Glutamatergic neuron (in vitro differentiated cells): ENCODE results near the gene NFIX. TPM values are rescaled to one million over a fixed set of nuclear protein-coding genes. Genes with fewer than 3 reads are reported as not detected.

Experiments
- DNase-seq: peaks from one replicate; pipeline ENCODE4 v3.0.0; 2022
- H3K27ac Mint-ChIP-seq: one replicate; pipeline ENCODE4 v1.8.0; 2020; ENCODE audit warnings: mild to moderate bottlenecking, mixed read lengths, inconsistent platforms; ENCODE audit not compliant: unreplicated experiment
- H3K27me3 Mint-ChIP-seq: one replicate; pipeline ENCODE4 v1.8.0; 2020; ENCODE audit warnings: mild to moderate bottlenecking, moderate library complexity, mixed read lengths, inconsistent platforms; ENCODE audit not compliant: unreplicated experiment
- H3K36me3 Mint-ChIP-seq: one replicate; pipeline ENCODE4 v1.8.0; 2020; ENCODE audit warnings: mild to moderate bottlenecking, mixed read lengths, inconsistent platforms; ENCODE audit not compliant: unreplicated experiment
- H3K4me1 Mint-ChIP-seq: one replicate; pipeline ENCODE4 v1.8.0; 2020; ENCODE audit warnings: mild to moderate bottlenecking, low read depth, mixed read lengths, inconsistent platforms; ENCODE audit not compliant: unreplicated experiment
- H3K4me3 Mint-ChIP-seq: one replicate; pipeline ENCODE4 v1.8.0; 2020; ENCODE audit warnings: mild to moderate bottlenecking, mixed read lengths, inconsistent platforms; ENCODE audit not compliant: unreplicated experiment
- H3K9me3 Mint-ChIP-seq: one replicate; pipeline ENCODE4 v1.8.0; 2020; ENCODE audit warnings: mild to moderate bottlenecking, moderate library complexity, mixed read lengths, inconsistent platforms; ENCODE audit not compliant: unreplicated experiment
- total RNA-seq: library from RNA; stranded (reverse); fragmentation: NEBNext Ultra II Directional; extraction: Animal tissue kit (Norgen Biotek cat#: 25700); gene quantifications from one replicate; pipeline ENCODE4 v1.2.1, GENCODE V29; 2021; ENCODE audit not compliant: unreplicated experiment
- TF ChIP-seq, protein P1 (sequence below): fragments of 200-600 bp; sonication (generic); IDR thresholded peaks from one replicate; pipeline ENCODE4 v1.5.0; 2021; ENCODE audit not compliant: partially characterized antibody, unreplicated experiment

The NFIX gene
- total RNA-seq, 1 donor from 2014 or later: 2.4 TPM

DNA sequence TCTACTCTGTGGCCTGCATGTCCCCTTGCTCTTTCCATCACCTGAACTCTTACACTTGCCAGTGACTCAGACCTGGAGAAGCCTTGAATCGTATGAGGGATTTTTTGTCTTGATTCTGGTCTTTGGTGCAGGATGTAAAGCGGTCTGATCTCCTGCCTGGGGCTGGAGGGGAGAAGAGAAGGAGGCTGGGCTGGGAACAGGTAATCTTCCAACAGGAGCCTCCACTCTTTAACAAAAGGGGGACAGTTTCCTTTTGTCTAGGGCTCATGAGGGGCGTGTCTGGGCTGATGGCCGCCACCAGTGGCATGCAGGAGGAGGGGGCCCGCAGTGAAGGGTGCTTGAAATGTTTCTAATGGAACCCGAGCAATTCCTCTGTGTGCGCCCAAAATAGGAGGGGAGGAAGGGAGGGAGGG is 24.7 kb downstream of the NFIX start:
- Mint-ChIP-seq H3K27me3 (peaks cover 33% of the 10 kb centered on the region), H3K9me3 (peaks cover 9% of the 10 kb centered on the region), H3K4me3 (no peak overlapping the region)

DNA sequence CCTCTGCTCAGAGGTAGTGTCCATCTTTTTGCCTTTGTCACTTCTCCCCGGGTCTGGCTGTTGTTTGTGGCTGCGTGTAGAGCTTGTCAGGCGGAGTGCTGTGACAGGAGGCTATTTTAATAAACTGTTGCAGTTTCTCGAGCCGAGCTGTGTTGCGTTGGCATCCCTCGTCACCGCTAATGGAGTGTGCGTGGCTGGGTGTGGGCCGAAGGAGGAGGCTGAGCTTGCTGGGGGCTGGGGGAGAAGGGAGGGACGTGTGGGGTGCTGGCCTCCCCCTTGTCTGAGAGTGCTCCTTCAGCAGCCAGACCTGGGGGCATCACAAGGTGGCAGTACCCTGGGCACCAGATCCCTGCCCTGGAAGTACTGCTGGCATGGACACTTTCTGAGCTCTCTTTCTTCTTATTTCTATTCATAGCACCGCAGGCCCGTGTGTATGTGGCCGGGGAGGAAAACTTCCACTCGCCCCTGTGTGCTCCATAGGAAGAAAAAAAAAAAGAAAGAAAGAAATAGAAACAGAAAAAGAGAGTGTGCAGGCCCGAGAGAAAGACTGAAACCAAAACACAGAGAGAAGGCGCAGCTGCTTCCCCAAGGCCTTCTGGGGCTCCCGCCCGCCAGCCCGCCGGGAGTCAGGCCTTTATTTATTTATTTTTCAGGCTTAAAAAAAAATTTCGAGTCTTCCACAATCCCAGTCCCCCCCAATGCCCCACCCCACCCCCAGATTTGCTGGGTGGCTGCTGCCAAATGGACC is 27.0 kb downstream of the NFIX start:
- TF ChIP-seq, protein P1, sequence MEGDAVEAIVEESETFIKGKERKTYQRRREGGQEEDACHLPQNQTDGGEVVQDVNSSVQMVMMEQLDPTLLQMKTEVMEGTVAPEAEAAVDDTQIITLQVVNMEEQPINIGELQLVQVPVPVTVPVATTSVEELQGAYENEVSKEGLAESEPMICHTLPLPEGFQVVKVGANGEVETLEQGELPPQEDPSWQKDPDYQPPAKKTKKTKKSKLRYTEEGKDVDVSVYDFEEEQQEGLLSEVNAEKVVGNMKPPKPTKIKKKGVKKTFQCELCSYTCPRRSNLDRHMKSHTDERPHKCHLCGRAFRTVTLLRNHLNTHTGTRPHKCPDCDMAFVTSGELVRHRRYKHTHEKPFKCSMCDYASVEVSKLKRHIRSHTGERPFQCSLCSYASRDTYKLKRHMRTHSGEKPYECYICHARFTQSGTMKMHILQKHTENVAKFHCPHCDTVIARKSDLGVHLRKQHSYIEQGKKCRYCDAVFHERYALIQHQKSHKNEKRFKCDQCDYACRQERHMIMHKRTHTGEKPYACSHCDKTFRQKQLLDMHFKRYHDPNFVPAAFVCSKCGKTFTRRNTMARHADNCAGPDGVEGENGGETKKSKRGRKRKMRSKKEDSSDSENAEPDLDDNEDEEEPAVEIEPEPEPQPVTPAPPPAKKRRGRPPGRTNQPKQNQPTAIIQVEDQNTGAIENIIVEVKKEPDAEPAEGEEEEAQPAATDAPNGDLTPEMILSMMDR: no peak
- Mint-ChIP-seq H3K27ac (peak overlapping the region; percentile 3), H3K36me3 (no peaks in the 10 kb centered on the region), H3K4me3 (peak overlapping the region; percentile 60), H3K4me1 (peaks cover 39% of the 10 kb centered on the region), H3K27me3 (peaks cover 39% of the 10 kb centered on the region), H3K9me3 (peaks cover 13% of the 10 kb centered on the region)
- DNase-seq: no peak

More for the DNA sequence above, 24.7 kb downstream of the NFIX start:
- Mint-ChIP-seq H3K36me3 (no peaks in the 10 kb centered on the region), H3K27ac (no peak overlapping the region), H3K4me1 (peaks cover 35% of the 10 kb centered on the region)
- DNase-seq: no peak
- TF ChIP-seq, protein P1: no peak

DNA sequence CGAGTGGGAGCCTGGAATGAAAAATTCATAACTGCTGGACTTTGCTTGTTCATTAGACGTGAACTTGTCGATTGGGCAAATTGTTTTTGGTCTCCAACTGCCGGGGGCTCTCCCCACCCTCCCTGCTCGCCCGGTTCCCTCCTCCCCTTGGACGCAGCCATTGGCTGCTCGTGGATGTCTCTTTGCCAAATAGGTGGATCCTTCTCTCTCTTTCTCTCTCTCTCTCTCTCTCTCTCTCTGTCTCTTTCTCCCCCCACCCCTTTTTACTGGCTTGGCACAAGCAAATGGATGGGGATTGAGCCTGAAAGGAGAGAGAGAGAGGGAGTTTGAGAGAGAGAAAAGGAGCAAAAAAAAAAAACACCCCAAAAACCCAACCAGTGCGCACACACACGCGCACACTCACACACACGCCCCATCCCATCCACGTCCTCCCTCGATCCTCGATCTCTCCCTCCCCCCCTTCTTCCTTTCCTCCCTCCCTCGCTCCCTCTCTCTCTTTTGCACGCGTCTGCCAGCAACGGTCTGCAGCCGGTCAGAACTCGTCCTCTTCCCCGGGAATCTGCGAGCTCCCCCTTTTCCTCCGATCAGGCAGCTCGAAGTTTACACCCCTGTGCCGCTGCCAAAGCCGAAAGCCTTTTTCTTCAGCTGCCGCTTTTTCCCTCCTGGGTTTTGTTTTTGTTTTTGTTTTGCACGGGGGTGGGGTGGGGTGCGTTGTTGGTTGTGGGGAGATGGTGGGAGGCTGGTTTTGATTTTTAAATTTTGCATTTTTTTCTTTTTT is 27.8 kb downstream of the NFIX start:
- H3K27me3 Mint-ChIP-seq: peaks cover 32% of the 10 kb centered on the region
- DNase-seq: no peak
- peak overlapping the region; percentile 49 for H3K27ac Mint-ChIP-seq
- no peaks in the 10 kb centered on the region for H3K36me3 Mint-ChIP-seq
- peak overlapping the region; percentile 76 for H3K4me3 Mint-ChIP-seq
- peaks cover 36% of the 10 kb centered on the region for H3K4me1 Mint-ChIP-seq
- H3K9me3 Mint-ChIP-seq: peaks cover 13% of the 10 kb centered on the region
- TF ChIP-seq, protein P1: no peak

DNA sequence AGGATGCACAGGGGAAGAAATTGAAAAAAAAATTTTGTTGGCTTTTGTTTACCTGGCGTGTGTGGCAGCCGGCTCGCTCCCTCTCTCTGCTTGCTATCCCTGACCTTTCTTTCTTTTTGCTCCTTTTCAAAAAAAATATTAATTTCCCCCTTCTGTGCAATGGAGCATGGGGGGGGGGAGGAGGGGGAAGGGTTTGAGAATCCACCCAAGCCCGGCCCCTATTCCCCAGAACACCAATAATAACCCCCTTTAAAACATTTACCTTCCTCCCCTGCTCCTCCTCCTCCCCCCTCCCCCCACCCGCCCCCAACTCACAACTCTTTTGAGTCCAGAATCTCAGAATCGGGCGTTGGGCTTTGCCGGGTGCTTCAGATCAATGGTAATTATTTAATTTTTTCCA is 28.4 kb downstream of the NFIX start:
- peak overlapping the region; percentile 84 for H3K4me3 Mint-ChIP-seq
- TF ChIP-seq, protein P1: no peak
- H3K27ac Mint-ChIP-seq: no peak overlapping the region
- peaks cover 15% of the 10 kb centered on the region for H3K9me3 Mint-ChIP-seq
- no peaks in the 10 kb centered on the region for H3K36me3 Mint-ChIP-seq
- DNase-seq: no peak
- H3K27me3 Mint-ChIP-seq: peaks cover 36% of the 10 kb centered on the region
- peaks cover 34% of the 10 kb centered on the region for H3K4me1 Mint-ChIP-seq
